ENCODE data around the gene MT3. TPM values are rescaled to one million over a fixed set of nuclear protein-coding genes. Genes with fewer than 3 reads are reported as not detected.

Gene MT3
- total RNA-seq, 6 experiments from 2014 or later = not detected

DNA sequence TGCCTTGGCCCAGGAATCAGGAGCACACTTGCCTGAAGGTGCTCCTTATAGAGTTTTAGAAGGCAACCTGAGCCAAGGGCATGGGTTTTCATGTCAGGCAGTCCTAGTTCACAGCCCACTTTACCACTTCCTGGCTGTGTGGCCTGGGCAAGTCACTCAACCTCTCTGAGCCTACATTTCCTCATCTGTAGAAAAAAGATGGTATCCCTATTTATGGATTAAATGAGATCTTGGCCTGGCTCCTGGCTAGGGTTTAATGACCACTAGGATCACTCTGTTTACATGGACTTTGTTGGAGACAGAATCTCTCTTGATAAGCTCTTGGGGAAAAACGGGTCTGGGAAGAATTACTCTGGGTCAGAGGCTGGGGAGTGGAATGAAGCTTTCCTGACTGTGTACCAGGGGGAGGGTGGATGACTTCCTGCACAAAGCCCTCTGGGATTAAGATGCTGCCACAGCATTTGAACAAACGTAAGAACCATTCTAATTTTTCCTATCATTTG is 21.3 kb downstream of the MT3 start:
- peaks cover 4% of the 10 kb centered on the region for H3K27me3 Mint-ChIP-seq (ENCODE audit: insufficient read depth)
- TF ChIP-seq, protein P1, sequence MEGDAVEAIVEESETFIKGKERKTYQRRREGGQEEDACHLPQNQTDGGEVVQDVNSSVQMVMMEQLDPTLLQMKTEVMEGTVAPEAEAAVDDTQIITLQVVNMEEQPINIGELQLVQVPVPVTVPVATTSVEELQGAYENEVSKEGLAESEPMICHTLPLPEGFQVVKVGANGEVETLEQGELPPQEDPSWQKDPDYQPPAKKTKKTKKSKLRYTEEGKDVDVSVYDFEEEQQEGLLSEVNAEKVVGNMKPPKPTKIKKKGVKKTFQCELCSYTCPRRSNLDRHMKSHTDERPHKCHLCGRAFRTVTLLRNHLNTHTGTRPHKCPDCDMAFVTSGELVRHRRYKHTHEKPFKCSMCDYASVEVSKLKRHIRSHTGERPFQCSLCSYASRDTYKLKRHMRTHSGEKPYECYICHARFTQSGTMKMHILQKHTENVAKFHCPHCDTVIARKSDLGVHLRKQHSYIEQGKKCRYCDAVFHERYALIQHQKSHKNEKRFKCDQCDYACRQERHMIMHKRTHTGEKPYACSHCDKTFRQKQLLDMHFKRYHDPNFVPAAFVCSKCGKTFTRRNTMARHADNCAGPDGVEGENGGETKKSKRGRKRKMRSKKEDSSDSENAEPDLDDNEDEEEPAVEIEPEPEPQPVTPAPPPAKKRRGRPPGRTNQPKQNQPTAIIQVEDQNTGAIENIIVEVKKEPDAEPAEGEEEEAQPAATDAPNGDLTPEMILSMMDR (IDR thresholded peaks at IDR 0.05) = no peak
- H3K36me3 Mint-ChIP-seq (ENCODE audit: low read depth) = peaks cover 13% of the 10 kb centered on the region; the same call in 1 of the 2 replicates
- no peaks in the 10 kb centered on the region for H3K9me3 Mint-ChIP-seq
- H3K4me1 Mint-ChIP-seq (ENCODE audit: low read depth) = peaks cover 80% of the 10 kb centered on the region
- DNase-seq = no peak
- peak overlapping the region; percentile 96 for H3K27ac Mint-ChIP-seq
- H3K4me3 Mint-ChIP-seq = peak overlapping the region; percentile 98

DNA sequence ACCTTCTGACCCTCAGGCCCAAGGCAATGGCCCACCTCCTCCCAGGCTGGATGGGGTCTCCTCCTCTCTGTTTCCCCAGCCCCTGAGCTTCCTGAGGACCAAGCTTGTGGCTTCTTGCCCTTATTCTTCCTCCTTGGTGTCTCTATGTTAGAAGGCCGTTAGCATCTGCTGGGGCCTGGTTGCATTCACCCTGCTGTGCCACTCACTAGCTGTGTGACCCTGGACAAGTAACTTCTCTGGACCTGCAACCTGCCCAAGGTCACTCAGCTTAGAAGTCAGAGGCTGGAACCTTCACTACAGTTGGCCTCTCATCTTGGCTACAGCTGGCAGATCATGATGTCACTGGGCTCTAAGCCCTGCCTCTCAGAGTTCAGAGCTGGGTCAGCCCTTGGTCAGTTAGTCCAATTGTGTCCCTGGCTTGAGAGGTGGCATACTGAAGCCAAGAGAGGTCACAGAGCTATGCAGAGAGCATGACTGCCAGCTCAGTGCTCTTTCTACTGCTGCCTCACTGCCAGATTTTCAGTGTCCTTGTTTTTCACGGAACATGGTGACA is 22.0 kb downstream of the MT3 start:
- Mint-ChIP-seq H3K4me3 (peak overlapping the region; percentile 98), H3K36me3 (ENCODE audit: low read depth) (peaks cover 11% of the 10 kb centered on the region; the same call in 1 of the 2 replicates), H3K4me1 (ENCODE audit: low read depth) (peaks cover 73% of the 10 kb centered on the region), H3K27ac (peak overlapping the region; percentile 96), H3K9me3 (no peaks in the 10 kb centered on the region), H3K27me3 (ENCODE audit: insufficient read depth) (peaks cover 4% of the 10 kb centered on the region)
- TF ChIP-seq, protein P1 (IDR thresholded peaks at IDR 0.05) = no peak
- no peak for DNase-seq

DNA sequence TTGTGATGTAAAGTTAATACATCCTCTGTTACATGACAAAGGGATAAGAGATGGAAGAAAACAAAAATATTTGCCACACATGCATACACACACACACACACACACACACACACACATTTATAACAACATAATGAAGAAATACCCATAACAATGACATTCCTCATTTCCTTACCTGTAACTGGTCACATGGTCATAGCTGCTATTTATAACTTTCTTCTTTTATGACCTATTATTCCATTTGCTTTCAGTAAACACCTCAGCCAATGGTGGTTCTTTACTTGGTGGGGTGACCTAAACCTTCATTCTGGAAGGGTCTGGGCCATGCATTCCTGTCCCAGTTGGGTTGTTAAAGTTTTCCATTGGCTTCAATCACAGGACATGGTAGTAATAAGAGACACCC is 24.4 kb downstream of the MT3 start:
- Mint-ChIP-seq H3K4me1 (ENCODE audit: low read depth) (peaks cover 71% of the 10 kb centered on the region), H3K9me3 (no peaks in the 10 kb centered on the region), H3K4me3 (no peak overlapping the region), H3K27ac (peak overlapping the region; percentile 87), H3K27me3 (ENCODE audit: insufficient read depth) (no peaks in the 10 kb centered on the region; the same call in none of the 2 replicates), H3K36me3 (ENCODE audit: low read depth) (peaks cover 9% of the 10 kb centered on the region; the same call in 1 of the 2 replicates)
- TF ChIP-seq, protein P1 (IDR thresholded peaks at IDR 0.05) = no peak
- DNase-seq = no peak

DNA sequence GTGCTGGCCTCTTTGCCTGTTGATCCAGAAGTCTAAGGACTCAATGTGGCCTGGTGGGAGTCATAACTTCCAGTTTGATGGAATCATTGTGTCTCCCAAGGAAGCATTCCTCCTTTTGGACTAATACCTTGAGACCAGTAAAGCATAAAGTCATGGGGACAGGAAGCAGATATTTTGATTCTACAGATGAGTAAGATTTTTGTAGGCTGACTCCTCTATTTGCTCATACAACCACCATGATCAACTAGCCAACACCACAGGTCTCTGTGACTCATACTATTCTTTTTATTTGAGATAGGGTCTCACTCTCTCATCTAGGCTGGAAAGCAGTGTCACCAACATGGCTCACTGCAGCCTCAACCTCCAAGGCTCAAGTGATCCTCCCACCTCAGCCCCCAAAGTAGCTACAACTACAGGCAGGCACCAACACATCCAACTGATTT is 25.2 kb downstream of the MT3 start:
- Mint-ChIP-seq H3K27me3 (ENCODE audit: insufficient read depth) (no peaks in the 10 kb centered on the region; the same call in none of the 2 replicates), H3K9me3 (no peaks in the 10 kb centered on the region), H3K27ac (peak overlapping the region; percentile 87), H3K4me3 (peak overlapping the region; percentile 20; the same call in 1 of the 2 replicates), H3K4me1 (ENCODE audit: low read depth) (peaks cover 71% of the 10 kb centered on the region), H3K36me3 (ENCODE audit: low read depth) (peaks cover under 1% of the 10 kb centered on the region; the same call in 1 of the 2 replicates)
- DNase-seq = peak; percentile 60
- TF ChIP-seq, protein P1 (IDR thresholded peaks at IDR 0.05) = no peak

DNA sequence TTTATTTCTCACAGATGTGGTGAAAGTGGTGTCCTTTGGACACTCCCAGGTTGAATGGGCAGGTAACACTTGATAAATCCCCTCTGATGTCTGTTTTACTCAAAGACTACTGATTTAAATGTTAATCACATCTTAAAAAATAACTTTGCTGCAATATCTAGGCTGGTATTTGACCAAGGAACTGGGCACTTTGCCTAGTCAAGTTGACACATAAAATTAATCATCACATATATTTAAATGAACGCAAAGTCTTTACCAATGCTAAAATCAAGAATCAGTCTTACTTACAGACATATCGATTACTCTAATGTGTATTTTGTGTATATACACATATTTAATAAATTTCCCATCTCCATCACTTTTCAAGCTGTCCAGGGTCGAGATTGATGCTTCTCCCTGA is 26.0 kb downstream of the MT3 start:
- H3K36me3 Mint-ChIP-seq (ENCODE audit: low read depth) = no peaks in the 10 kb centered on the region
- H3K4me1 Mint-ChIP-seq (ENCODE audit: low read depth) = peaks cover 65% of the 10 kb centered on the region
- H3K4me3 Mint-ChIP-seq = no peak overlapping the region
- TF ChIP-seq, protein P1 (IDR thresholded peaks at IDR 0.05) = no peak
- DNase-seq = no peak
- no peaks in the 10 kb centered on the region; the same call in none of the 2 replicates for H3K27me3 Mint-ChIP-seq (ENCODE audit: insufficient read depth)
- peak overlapping the region; percentile 87 for H3K27ac Mint-ChIP-seq
- no peaks in the 10 kb centered on the region for H3K9me3 Mint-ChIP-seq

All from HFFc6 (cell line).